ENCODE measurements around the gene CBL. TPM values are rescaled to one million over a fixed set of nuclear protein-coding genes. Genes with fewer than 3 reads are reported as not detected.
"Not testable (repeated sequence)": the region's sequence is repeated elsewhere in the genome, so short reads cannot be mapped to it uniquely, and the experiment has no call there.

CBL gene
- total and polyA plus RNA-seq, 12 donors, result 2.7 to 15.6 (median 8.2) TPM

DNA sequence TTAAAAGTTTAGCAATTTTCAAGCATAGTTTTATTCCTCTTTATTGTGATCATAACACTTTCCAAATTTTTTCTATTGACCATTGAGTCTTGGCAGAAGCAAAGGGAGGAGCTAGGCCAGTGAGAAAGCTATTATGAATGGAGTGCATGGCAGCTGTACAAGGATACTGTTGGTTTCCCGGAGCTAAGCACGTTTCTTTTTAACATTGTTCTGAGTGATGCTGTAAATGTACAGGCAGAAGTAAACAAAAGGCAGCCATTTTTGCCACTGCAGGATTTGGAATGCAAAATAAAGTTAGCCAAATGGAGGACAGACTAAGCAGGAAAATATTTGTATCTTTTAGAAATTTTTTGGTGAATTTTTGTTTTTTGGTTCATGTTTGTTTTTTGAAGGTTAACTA lies 16.2 kb downstream of the CBL start:
- no peak for DNase-seq
- no peak overlapping the region for H3K4me3 ChIP-seq
- peak in 5 of 8 donors; percentile 29 to 73 (median 65) for ATAC-seq
- H3K27me3 ChIP-seq, result no peaks in the 10 kb centered on the region
- TF ChIP-seq, protein P1, sequence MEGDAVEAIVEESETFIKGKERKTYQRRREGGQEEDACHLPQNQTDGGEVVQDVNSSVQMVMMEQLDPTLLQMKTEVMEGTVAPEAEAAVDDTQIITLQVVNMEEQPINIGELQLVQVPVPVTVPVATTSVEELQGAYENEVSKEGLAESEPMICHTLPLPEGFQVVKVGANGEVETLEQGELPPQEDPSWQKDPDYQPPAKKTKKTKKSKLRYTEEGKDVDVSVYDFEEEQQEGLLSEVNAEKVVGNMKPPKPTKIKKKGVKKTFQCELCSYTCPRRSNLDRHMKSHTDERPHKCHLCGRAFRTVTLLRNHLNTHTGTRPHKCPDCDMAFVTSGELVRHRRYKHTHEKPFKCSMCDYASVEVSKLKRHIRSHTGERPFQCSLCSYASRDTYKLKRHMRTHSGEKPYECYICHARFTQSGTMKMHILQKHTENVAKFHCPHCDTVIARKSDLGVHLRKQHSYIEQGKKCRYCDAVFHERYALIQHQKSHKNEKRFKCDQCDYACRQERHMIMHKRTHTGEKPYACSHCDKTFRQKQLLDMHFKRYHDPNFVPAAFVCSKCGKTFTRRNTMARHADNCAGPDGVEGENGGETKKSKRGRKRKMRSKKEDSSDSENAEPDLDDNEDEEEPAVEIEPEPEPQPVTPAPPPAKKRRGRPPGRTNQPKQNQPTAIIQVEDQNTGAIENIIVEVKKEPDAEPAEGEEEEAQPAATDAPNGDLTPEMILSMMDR (IDR thresholded peaks at IDR 0.05), result no peak
- intact Hi-C loops (cut with DNase I), result no loop called here
- H3K9me3 ChIP-seq, result no peaks in the 10 kb centered on the region
- 2 to 16% methylated on average over 2 of the region's 2 CpGs for WGBS, 2 donors
- peak overlapping the region in 3 of 10 donors; percentile 17 to 52 (median 21) for H3K27ac ChIP-seq
- H3K36me3 ChIP-seq, result no peaks in the 10 kb centered on the region
- H3K4me1 ChIP-seq, result peaks cover 0 to 20% (median 12%) of the 10 kb centered on the region in 9 donors

DNA sequence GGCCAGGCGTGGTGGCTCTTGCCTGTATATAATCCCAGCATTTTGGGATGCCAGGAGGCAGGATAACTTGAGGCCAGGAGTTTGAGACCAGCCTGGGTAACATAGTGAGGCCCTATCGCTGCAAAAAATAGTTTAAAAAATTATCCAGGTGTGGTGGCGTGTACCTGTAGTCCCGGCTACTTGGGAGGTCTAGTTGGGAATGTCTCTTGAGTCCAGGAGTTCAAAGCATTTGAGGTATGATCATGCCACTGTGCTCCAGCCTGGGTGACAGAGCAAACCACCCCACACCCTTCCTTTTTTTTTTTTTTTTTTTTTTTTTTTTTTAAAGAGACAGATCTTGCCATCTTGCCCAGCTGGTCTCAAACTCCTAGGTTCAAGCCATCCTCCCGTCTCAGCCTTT lies 16.8 kb downstream of the CBL start:
- peak overlapping the region in 1 of 10 donors; percentile 52 for H3K27ac ChIP-seq

DNA sequence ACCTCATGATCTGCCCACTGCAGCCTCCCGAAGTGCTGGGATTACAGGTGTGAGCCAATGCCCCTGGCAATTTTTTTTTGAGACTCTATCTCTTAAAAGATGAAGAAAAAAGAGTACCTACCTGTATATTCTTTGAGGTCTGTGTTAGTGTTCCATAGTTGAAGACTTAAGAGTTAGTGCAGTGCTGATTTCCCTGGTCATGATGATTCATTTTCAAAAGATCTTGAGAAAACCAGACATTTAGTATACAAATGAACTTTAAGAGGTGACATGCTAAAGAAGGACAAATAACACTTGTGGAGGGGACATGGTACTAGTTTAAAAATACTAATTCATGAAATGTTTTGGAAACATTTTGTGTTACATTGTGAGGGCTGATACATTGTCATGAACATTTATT lies 17.7 kb downstream of the CBL start:
- no peaks in the 10 kb centered on the region for H3K9me3 ChIP-seq
- intact Hi-C loops (cut with DNase I), result no loop called here
- no peak overlapping the region for H3K4me3 ChIP-seq
- H3K27ac ChIP-seq, result no peak overlapping the region
- no peak for ATAC-seq
- TF ChIP-seq, protein P1 (IDR thresholded peaks at IDR 0.05), result no peak
- H3K36me3 ChIP-seq, result no peaks in the 10 kb centered on the region
- DNase-seq, result no peak
- peaks cover 0 to 21% (median 12%) of the 10 kb centered on the region in 9 donors for H3K4me1 ChIP-seq
- no peaks in the 10 kb centered on the region for H3K27me3 ChIP-seq
- 96 to 98% methylated on average over 1 of the region's 1 CpG for WGBS, 2 donors

More for the DNA sequence above, 16.8 kb downstream of the CBL start:
- Histone ChIP-seq H3K4me3 (no peak overlapping the region), H3K9me3 (no peaks in the 10 kb centered on the region), H3K36me3 (no peaks in the 10 kb centered on the region), H3K27me3 (no peaks in the 10 kb centered on the region), H3K4me1 (peaks cover 0 to 19% (median 12%) of the 10 kb centered on the region in 9 donors)
- TF ChIP-seq, protein P1 (IDR thresholded peaks at IDR 0.05), result no peak
- DNase-seq, result no peak
- 97 to 99% methylated on average over 5 of the region's 5 CpGs for WGBS, 2 donors
- intact Hi-C loops (cut with DNase I), result no loop called here
- no peak for ATAC-seq

DNA sequence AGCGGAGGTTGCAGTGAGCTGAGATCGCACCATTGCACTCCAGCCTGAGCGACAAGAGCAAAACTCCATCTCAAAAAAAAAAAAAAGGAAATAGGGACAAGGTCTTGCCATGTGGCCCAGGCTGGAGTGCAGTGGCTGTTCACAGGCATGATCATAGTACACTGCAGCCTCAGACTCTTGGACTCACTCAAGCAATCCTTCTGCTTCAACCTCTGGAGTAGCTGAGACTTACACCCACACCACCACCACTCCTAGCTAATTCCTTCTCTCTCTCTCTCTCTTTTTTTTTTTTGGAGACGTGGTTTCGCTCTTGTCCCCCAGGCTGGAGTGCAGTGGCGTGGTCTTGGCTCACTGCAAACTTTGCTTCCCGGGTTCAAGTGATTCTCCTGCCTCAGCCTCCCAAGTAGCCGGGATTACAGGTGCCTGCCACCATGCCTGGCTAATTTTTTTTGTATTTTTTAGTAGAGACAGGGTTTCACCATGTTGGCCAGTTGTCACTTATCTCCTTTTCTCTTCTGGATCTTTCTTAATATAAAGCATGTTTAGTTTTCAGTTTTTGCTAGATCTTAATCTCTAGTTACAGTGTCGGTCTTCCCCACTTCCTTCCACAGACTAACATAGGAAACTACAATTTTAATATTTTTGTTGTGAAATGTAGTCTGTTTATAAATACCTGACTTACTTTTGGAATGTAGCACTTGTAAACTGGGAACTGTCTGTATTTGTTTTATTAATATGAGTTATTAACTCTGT lies 22.6 kb downstream of the CBL start:
- H3K4me1 ChIP-seq, result peaks cover 0 to 15% (median 0%) of the 10 kb centered on the region in 9 donors
- not testable (repeated sequence) for H3K27ac ChIP-seq, DNase-seq, H3K4me3 ChIP-seq, H3K27me3 ChIP-seq, ATAC-seq, H3K9me3 ChIP-seq
- peaks cover 0 to 18% (median 5%) of the 10 kb centered on the region in 9 donors for H3K36me3 ChIP-seq
- 87 to 90% methylated on average over 9 of the region's 9 CpGs for WGBS, 2 donors
- intact Hi-C loops (cut with DNase I), result loop anchor here in 1 of 10 donors (5.0 kb wide), 1 partner anchor 34 kb away; no protein-coding TSS in a partner anchor

DNA sequence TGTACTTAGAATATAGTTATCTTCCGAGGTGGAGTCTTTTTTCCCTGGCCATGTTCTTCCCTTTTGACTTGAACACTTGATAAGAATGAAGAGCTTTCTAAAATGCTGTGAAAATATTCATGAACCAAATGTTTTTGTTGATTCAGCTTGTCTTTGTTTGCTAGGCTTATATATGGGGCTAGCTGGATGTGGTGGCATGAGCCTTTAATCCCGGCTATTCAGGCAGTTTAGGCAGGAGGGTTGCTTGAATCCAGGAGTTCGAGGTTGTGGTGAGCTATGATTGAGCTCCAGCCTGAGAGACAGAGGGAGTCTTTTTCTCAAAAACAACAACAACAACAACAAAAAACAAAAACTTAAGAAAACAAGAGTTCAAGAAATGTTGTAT lies 23.1 kb downstream of the CBL start:
- no peak overlapping the region for H3K4me3 ChIP-seq
- TF ChIP-seq, protein P1 (IDR thresholded peaks at IDR 0.05), result no peak
- ATAC-seq (no peak), DNase-seq (no peak)
- no peaks in the 10 kb centered on the region for H3K27me3 ChIP-seq
- no peaks in the 10 kb centered on the region for H3K9me3 ChIP-seq
- peaks cover 0 to 15% (median 0%) of the 10 kb centered on the region in 9 donors for H3K4me1 ChIP-seq
- peaks cover 0 to 24% (median 5%) of the 10 kb centered on the region in 9 donors for H3K36me3 ChIP-seq
- 87 to 89% methylated on average over 3 of the region's 3 CpGs for WGBS, 2 donors
- intact Hi-C loops (cut with DNase I), result loop anchor here in 1 of 10 donors (5.0 kb wide), 1 partner anchor 33 kb away; no protein-coding TSS in a partner anchor
- H3K27ac ChIP-seq, result no peak overlapping the region
